Astrocyte of the cerebellum (primary cell): ENCODE measurements around the gene SH3BGRL3.

Source experiments
- DNase-seq: peaks from one replicate; pipeline ENCODE4 v3.0.0-alpha.2; 2011; ENCODE audit warnings: low read depth
- H3K4me3 ChIP-seq: 2 replicates; pipeline ENCODE4 v1.5.1; 2011; ENCODE audit warnings: mild to moderate bottlenecking, low read depth, low read length, moderate library complexity
- in situ Hi-C: cut with HindIII; loops from 2 replicates; pipeline ENCODE4 v1.10.0; 2017; ENCODE audit warnings: low sequenced_read_pairs
- TF ChIP-seq, protein P1 (sequence below): IDR thresholded peaks from 2 replicates; pipeline ENCODE4 v1.5.1; 2012; ENCODE audit warnings: low read length, low read depth, moderate library complexity, mild to moderate bottlenecking; ENCODE audit errors: missing control alignments

SH3BGRL3 gene

GRCh38 chr1:26252718-26253117, 27.2 kb upstream of the SH3BGRL3 start:
- H3K4me3 ChIP-seq, result no peak overlapping the region
- in situ Hi-C loops, result no loop called here
- no peak for DNase-seq
- TF ChIP-seq, protein P1, sequence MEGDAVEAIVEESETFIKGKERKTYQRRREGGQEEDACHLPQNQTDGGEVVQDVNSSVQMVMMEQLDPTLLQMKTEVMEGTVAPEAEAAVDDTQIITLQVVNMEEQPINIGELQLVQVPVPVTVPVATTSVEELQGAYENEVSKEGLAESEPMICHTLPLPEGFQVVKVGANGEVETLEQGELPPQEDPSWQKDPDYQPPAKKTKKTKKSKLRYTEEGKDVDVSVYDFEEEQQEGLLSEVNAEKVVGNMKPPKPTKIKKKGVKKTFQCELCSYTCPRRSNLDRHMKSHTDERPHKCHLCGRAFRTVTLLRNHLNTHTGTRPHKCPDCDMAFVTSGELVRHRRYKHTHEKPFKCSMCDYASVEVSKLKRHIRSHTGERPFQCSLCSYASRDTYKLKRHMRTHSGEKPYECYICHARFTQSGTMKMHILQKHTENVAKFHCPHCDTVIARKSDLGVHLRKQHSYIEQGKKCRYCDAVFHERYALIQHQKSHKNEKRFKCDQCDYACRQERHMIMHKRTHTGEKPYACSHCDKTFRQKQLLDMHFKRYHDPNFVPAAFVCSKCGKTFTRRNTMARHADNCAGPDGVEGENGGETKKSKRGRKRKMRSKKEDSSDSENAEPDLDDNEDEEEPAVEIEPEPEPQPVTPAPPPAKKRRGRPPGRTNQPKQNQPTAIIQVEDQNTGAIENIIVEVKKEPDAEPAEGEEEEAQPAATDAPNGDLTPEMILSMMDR, result no peak

- in situ Hi-C loops, result no loop called here
- no peak for DNase-seq
- TF ChIP-seq, protein P1, result no peak
- no peak overlapping the region for H3K4me3 ChIP-seq
These were observed 25.5 kb upstream of the SH3BGRL3 start for GRCh38 chr1:26254404-26254803.

DNA sequence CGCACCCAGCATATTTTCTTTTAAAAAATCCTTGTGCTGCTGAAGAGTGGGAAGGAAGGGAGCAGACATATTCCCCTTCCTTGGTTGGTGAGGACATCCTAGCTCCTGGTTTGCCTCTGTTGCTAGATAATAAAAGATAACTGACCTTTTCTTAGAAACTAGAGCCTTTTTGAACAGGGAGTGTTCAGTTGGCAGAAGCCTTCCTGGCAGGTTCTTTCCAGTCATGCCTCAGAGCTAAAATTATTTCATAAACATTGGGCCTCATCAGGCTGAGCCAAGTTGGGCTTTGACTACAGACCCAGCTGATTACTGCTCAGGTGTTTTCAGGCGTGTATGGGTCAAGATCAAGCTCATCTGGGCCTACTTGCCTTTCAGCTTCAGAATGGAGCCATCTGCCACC, 22.7 kb upstream of the SH3BGRL3 start:
- no peak overlapping the region for H3K4me3 ChIP-seq
- DNase-seq, result no peak
- TF ChIP-seq, protein P1, result no peak
- in situ Hi-C loops, result no loop called here

DNA sequence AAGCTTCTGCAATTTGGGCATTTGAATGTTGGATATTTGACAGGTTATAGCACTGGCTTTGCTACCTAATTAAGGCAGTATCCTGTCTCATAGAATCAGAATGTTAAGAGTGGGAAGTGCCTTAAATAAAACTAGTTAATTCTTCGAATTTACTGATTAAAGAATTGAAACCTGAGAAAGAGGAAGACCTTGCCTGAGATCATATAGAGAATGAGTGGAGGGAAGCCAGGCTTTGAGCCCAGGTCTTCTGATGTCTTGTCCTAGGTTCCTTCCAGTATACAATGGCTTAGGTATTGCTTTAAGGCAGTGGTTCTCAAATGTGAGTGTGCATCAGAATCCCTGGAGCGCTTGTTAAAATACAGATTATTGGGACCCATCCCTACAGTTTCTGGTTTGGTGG, 20.9 kb upstream of the SH3BGRL3 start:
- in situ Hi-C loops, result no loop called here
- TF ChIP-seq, protein P1, result no peak
- H3K4me3 ChIP-seq, result no peak overlapping the region
- no peak for DNase-seq

DNA sequence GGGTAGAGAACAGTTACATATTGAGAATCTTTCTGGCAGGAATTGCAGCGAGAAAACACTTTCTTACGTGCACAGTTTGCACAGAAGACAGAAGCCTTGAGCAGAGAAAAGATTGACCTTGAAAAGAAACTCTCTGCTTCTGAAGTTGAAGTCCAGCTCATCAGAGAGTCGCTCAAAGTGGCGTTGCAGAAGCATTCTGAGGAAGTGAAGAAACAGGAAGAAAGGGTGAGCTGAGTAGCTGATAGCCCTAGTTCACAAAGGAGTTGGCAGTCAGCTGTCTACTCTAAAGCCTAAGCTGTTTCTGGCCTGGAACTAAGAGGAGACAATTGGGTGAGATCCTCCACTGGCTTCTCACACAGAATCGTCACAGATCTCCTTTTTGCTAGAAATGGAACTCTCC, 20.3 kb upstream of the SH3BGRL3 start:
- in situ Hi-C loops, result no loop called here
- no peak overlapping the region for H3K4me3 ChIP-seq
- no peak for DNase-seq
- TF ChIP-seq, protein P1, result no peak

DNA sequence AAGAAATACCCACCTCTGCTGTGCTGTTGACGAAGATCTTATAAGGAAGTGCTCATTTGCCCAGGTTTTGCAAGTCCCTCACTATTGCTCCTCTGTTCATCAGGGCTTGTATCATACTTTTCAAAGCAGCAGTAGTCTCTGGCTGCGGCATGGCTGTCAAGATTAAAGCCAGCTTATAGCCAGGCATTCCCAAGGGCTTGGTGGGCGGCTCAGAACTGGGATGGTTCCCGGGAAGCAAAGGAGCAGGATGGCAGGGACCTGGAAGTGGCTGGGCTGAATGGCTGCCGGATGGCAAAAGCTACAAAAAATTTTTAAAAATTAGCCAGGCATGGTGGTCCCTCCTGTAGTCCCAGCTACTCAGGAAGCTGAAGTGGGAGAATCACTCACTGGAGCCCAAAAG, 16.7 kb upstream of the SH3BGRL3 start:
- TF ChIP-seq, protein P1, result no peak
- H3K4me3 ChIP-seq, result no peak overlapping the region
- no peak for DNase-seq
- in situ Hi-C loops, result no loop called here

DNA sequence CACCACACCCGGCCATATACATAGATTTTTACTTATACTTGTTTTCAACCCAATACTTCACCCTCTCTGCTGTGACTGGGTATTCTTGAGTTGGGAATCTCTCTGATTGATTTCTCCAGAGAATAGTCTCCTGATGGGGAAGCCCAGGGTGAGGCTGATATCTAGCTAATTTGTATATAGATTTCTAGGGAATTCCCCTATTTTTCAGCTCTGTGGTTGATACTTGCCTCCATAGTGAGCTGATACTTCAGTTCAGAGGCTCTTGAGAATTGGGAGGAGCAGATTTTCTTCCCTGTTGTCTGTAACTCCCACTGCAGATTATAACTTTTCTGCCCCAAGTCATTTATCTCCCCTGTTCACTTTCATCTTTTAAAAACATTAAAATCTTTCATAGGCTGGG, 14.5 kb upstream of the SH3BGRL3 start:
- no peak for DNase-seq
- in situ Hi-C loops, result no loop called here
- H3K4me3 ChIP-seq, result no peak overlapping the region
- TF ChIP-seq, protein P1, result no peak
